HepG2 (cell line): ENCODE results near the gene POLR2M. TPM values are rescaled to one million over a fixed set of nuclear protein-coding genes. Genes with fewer than 3 reads are reported as not detected.

Experiments used
- ATAC-seq: fragments of 200-7000 bp; cut with Tn5 transposase; 3 replicates; pipeline ENCODE4 v1.9.1; 2020; ENCODE audit warnings: mild to moderate bottlenecking, moderate library complexity
- Bru-seq: library from RNA; stranded (reverse); fragments of 400-500 nt; gene quantifications from one replicate; lab custom pipeline; 2021; lab: Mats Ljungman, UMichigan
- BruChase-seq, 2 experiments: library from RNA; stranded (reverse); fragments of 400-500 nt; gene quantifications; one replicate each; lab custom pipeline; 2021; lab: Mats Ljungman, UMichigan
- BruUV-seq: library from RNA; stranded (reverse); fragments of 400-500 nt; replicated peaks from 2 replicates; lab custom pipeline; 2021; lab: Mats Ljungman, UMichigan
- CTCF ChIA-PET: fragments of 300-600 bp; formaldehyde crosslinking; extraction: SDS; loops from one replicate; lab custom pipeline; 2021; ENCODE audit warnings: low total read pairs, inconsistent platforms, low intra/inter-chr PET ratio; lab: Yijun Ruan, JAX
- POLR2A ChIA-PET: fragments of 350-600 bp; sonication (Branson Sonifier 250); formaldehyde crosslinking; loops from one replicate; lab custom pipeline; 2020; ENCODE audit warnings: antibody characterized with exemption, inconsistent platforms; lab: Yijun Ruan, JAX
- DNase-seq: peaks from one replicate; pipeline ENCODE4 v3.0.0-alpha.2; 2015; ENCODE audit warnings: low spot score
- FAIRE-seq: peaks from 3 replicates; lab custom pipeline; 2011; peaks lifted over from hg19 to GRCh38; lab: Jason Lieb, UNC
- H2AFZ ChIP-seq: one replicate; pipeline ENCODE4 v1.6.1; 2011; ENCODE audit warnings: low read length, inconsistent platforms
- H3K27ac ChIP-seq: fragments of 300-600 bp; 3 replicates; pipeline ENCODE4 v1.8.0; 2011; ENCODE audit warnings: mixed run types, mild to moderate bottlenecking, mixed read lengths, low read length, inconsistent platforms; ENCODE audit not compliant: insufficient read depth; ENCODE audit errors: extremely low read length
- H3K27me3 ChIP-seq, 2 experiments: fragments of 200-600 bp in 1 of 2; 2 replicates in 1 of 2; 3 replicates in 1 of 2; pipeline versions ENCODE4 v1.6.0 to v1.8.0; 2011; ENCODE audit warnings: low read length in 2 of 2, mild to moderate bottlenecking in 2 of 2, moderate library complexity in 2 of 2, inconsistent platforms in 1 of 2; ENCODE audit not compliant: insufficient read depth in 2 of 2, control insufficient read depth in 1 of 2
- H3K36me3 ChIP-seq, 2 experiments: fragments of 200-600 bp in 1 of 2; replicated peaks in 1 of 2; 2 replicates in 1 of 2; 3 replicates in 1 of 2; pipeline versions ENCODE4 v1.5.1 to v1.8.0; 2011; ENCODE audit warnings: low read length in 2 of 2, inconsistent platforms in 1 of 2; ENCODE audit not compliant: insufficient read depth in 2 of 2, control insufficient read depth in 1 of 2
- H3K4me1 ChIP-seq: 2 replicates; pipeline ENCODE4 v1.5.1; 2012; ENCODE audit warnings: low read length, inconsistent platforms; ENCODE audit not compliant: insufficient read depth
- H3K4me2 ChIP-seq: 2 replicates; pipeline ENCODE4 v1.6.0; 2011; ENCODE audit warnings: low read depth, low read length, inconsistent platforms
- H3K4me3 ChIP-seq, 3 experiments: fragments of 200-600 bp in 1 of 3; sonication (generic), shearing (Covaris generic) in 1 of 3; replicated peaks in 1 of 3; 2 replicates each; pipeline ENCODE4 v1.5.1; 2011 to 2016; ENCODE audit warnings: low read length in 3 of 3, inconsistent platforms in 2 of 3, low read depth in 2 of 3, mild to moderate bottlenecking in 2 of 3, control low read depth in 1 of 3, mixed read lengths in 1 of 3; ENCODE audit not compliant: insufficient read depth in 1 of 3
- H3K79me2 ChIP-seq: one replicate; pipeline ENCODE4 v1.6.1; 2011; ENCODE audit warnings: low read length, inconsistent platforms; ENCODE audit not compliant: insufficient read depth
- H3K9ac ChIP-seq: 2 replicates; pipeline ENCODE4 v1.6.0; 2011; ENCODE audit warnings: mild to moderate bottlenecking, low read depth, low read length, inconsistent platforms; ENCODE audit not compliant: insufficient read depth
- H3K9me3 ChIP-seq: 2 replicates; pipeline ENCODE4 v1.5.1; 2012; ENCODE audit warnings: mild to moderate bottlenecking, low read length
- H4K20me1 ChIP-seq: 2 replicates; pipeline ENCODE4 v1.6.0; 2011; ENCODE audit warnings: inconsistent platforms, mild to moderate bottlenecking, low read length, moderate library complexity; ENCODE audit not compliant: insufficient read depth
- MIXL1 ChIP-seq: IDR thresholded peaks from 2 replicates; pipeline ENCODE4 v1.6.1; 2016
- NR2F6 ChIP-seq, 2 experiments: IDR thresholded peaks; 2 replicates each; pipeline ENCODE4 v1.6.1; 2016; ENCODE audit warnings: antibody characterized with exemption in 1 of 2, mild to moderate bottlenecking in 1 of 2
- SMC3 ChIP-seq: IDR thresholded peaks from 2 replicates; pipeline ENCODE4 v1.6.1; 2011; ENCODE audit warnings: low read length, improper control_type of control experiment
- ZBTB21 ChIP-seq: sonication (generic); formaldehyde crosslinking; IDR thresholded peaks from 2 replicates; pipeline ENCODE4 v1.4.0; 2020; ENCODE audit warnings: missing genetic modification reagents
- ZFP82 ChIP-seq: sonication (generic); formaldehyde crosslinking; IDR thresholded peaks from 2 replicates; pipeline ENCODE4 v1.5.1; 2020; ENCODE audit warnings: mild to moderate bottlenecking, missing genetic modification reagents, borderline replicate concordance
- ZNF883 ChIP-seq: sonication (generic); formaldehyde crosslinking; IDR thresholded peaks from 2 replicates; pipeline ENCODE4 v1.5.1; 2020; ENCODE audit warnings: mild to moderate bottlenecking, missing genetic modification reagents; ENCODE audit errors: not compliant biosample characterization
- WGBS: methylation state at CpG from one replicate; pipeline ENCODE4 v1.1.6; 2017; ENCODE audit warnings: low lambda C conversion rate; 5-methylcytosine and 5-hydroxymethylcytosine counted together
- in situ Hi-C: cut with HindIII; loops from 2 replicates; pipeline ENCODE4 v1.10.0; 2017; ENCODE audit warnings: low pct_unique_long_range_greater_than_20kb; ENCODE audit not compliant: extremely low pct_ligation_motif_present
- intact Hi-C: fragments of 100-400 bp; cut with micrococcal nuclease; formaldehyde crosslinking; loops from one replicate; pipeline ENCODE4 v1.10.0; 2022; ENCODE audit not compliant: unreplicated experiment
- long read RNA-seq, 2 experiments: library from RNA in 1 of 2; library from polyadenylated mRNA in 1 of 2; stranded (forward) in 1 of 2; unstranded in 1 of 2; transcript quantifications; one replicate each; pipeline ENCODE4 v2.0.0, GENCODE V29; 2019 to 2022
- polyA minus RNA-seq, 3 experiments: library from RNA; depleted of rRNA, polyadenylated mRNA; stranded (reverse); fragments of >200 nt; gene quantifications; 2 replicates each; pipeline ENCODE4 v1.2.3, GENCODE V29; 2011; ENCODE audit warnings: low replicate concordance in 1 of 3
- polyA plus RNA-seq, 8 experiments: library from polyadenylated mRNA; depleted of rRNA in 3 of 8; stranded (reverse) in 7 of 8; unstranded in 1 of 8; fragments of >200 nt; fragmentation: Illumina TruSeq in 4 of 8; extraction: Trizol in 4 of 8; gene quantifications; 2 replicates each; pipeline versions ENCODE4 v1.2.1 to v1.2.3, GENCODE V29; 2011 to 2016; ENCODE audit warnings: low read depth in 4 of 8, missing spikeins in 1 of 8, mixed read lengths in 1 of 8; ENCODE audit not compliant: insufficient read depth in 1 of 8
- total RNA-seq, 5 experiments: library from RNA; depleted of rRNA; stranded (reverse); fragments of >200 nt; fragmentation: Illumina TruSeq; extraction: Trizol; gene quantifications; 2 replicates each; pipeline ENCODE4 v1.2.3, GENCODE V29; 2016; ENCODE audit warnings: low read depth in 1 of 5
- TF ChIP-seq, protein P1 (sequence below): sonication (generic); formaldehyde crosslinking; IDR thresholded peaks from 2 replicates; pipeline ENCODE4 v1.4.0; 2020; ENCODE audit warnings: missing genetic modification reagents
- TF ChIP-seq, protein P2 (sequence below): sonication (generic); formaldehyde crosslinking; IDR thresholded peaks from 2 replicates; pipeline ENCODE4; 2020; ENCODE audit warnings: missing genetic modification reagents, mild to moderate bottlenecking, borderline replicate concordance
- TF ChIP-seq, protein P3 (sequence below): IDR thresholded peaks from 2 replicates; pipeline ENCODE4 v1.6.1; 2016; ENCODE audit warnings: mild to moderate bottlenecking, missing biosample characterization, missing genetic modification reagents

Gene POLR2M
- 48.5 and 61.8 TPM in 2 replicates for total RNA-seq (2016; rRNA removed; fragmentation: Illumina TruSeq; extraction: Trizol)
- total RNA-seq (2016; cell fraction: cytosol; rRNA removed; fragmentation: Illumina TruSeq; extraction: Trizol; ENCODE audit: low read depth), result 4.0 and 5.4 TPM in 2 replicates
- total RNA-seq (2016; cell fraction: insoluble cytoplasmic fraction; rRNA removed; fragmentation: Illumina TruSeq; extraction: Trizol), result 39.5 and 65.0 TPM in 2 replicates
- total RNA-seq (2016; cell fraction: membrane; rRNA removed; fragmentation: Illumina TruSeq; extraction: Trizol), result 21.6 and 23.1 TPM in 2 replicates
- total RNA-seq (2016; cell fraction: nucleus; rRNA removed; fragmentation: Illumina TruSeq; extraction: Trizol), result 23.3 and 26.3 TPM in 2 replicates
- 24.4 and 25.9 TPM in 2 replicates for polyA plus RNA-seq (2011; rRNA removed)
- 23.8 and 62.0 TPM in 2 replicates for polyA plus RNA-seq (2011; cell fraction: cytosol; rRNA removed)
- 43.6 and 62.6 TPM in 2 replicates for polyA plus RNA-seq (2011; cell fraction: nucleus; rRNA removed)
- polyA plus RNA-seq (2012), result 14.3 and 21.4 TPM in 2 replicates
- 2.4 and 3.3 TPM in 2 replicates for polyA plus RNA-seq (2016; cell fraction: cytosol; fragmentation: Illumina TruSeq; extraction: Trizol; ENCODE audit: low read depth)
- 41.3 and 47.7 TPM in 2 replicates for polyA plus RNA-seq (2016; cell fraction: insoluble cytoplasmic fraction; fragmentation: Illumina TruSeq; extraction: Trizol; ENCODE audit: low read depth)
- polyA plus RNA-seq (2016; cell fraction: membrane; fragmentation: Illumina TruSeq; extraction: Trizol; ENCODE audit: low read depth), result 10.0 and 11.0 TPM in 2 replicates
- 14.2 and 15.8 TPM in 2 replicates for polyA plus RNA-seq (2016; cell fraction: nucleus; fragmentation: Illumina TruSeq; extraction: Trizol; ENCODE audit: insufficient read depth, low read depth)
- polyA minus RNA-seq (2011; rRNA and poly(A)+ RNA removed; ENCODE audit: low replicate concordance), result 38.9 and 73.5 TPM in 2 replicates
- 20.3 and 42.4 TPM in 2 replicates for polyA minus RNA-seq (2011; cell fraction: cytosol; rRNA and poly(A)+ RNA removed)
- polyA minus RNA-seq (2011; cell fraction: nucleus; rRNA and poly(A)+ RNA removed), result 14.2 and 21.1 TPM in 2 replicates
- percentile 90 among the genes with signal in this experiment for Bru-seq, nascent RNA
- BruChase-seq, experiment 1, labeled RNA remaining after a 6-hour chase, result percentile 97 among the genes with signal in this experiment
- BruChase-seq, experiment 2, labeled RNA remaining after a 2-hour chase, result percentile 93 among the genes with signal in this experiment
- long read RNA-seq, experiment 1, full-length matches to known transcripts, result 24 of 26 reads
- long read RNA-seq, experiment 1, partial matches to known transcripts, result 0 of 26 reads
- long read RNA-seq, experiment 1, other reads (novel, unspliced or antisense), result 2 of 26 reads
- long read RNA-seq, experiment 2, full-length matches to known transcripts, result 9 of 41 reads
- long read RNA-seq, experiment 2, partial matches to known transcripts, result 1 of 41 reads
- long read RNA-seq, experiment 2, other reads (novel, unspliced or antisense), result 31 of 41 reads

DNA sequence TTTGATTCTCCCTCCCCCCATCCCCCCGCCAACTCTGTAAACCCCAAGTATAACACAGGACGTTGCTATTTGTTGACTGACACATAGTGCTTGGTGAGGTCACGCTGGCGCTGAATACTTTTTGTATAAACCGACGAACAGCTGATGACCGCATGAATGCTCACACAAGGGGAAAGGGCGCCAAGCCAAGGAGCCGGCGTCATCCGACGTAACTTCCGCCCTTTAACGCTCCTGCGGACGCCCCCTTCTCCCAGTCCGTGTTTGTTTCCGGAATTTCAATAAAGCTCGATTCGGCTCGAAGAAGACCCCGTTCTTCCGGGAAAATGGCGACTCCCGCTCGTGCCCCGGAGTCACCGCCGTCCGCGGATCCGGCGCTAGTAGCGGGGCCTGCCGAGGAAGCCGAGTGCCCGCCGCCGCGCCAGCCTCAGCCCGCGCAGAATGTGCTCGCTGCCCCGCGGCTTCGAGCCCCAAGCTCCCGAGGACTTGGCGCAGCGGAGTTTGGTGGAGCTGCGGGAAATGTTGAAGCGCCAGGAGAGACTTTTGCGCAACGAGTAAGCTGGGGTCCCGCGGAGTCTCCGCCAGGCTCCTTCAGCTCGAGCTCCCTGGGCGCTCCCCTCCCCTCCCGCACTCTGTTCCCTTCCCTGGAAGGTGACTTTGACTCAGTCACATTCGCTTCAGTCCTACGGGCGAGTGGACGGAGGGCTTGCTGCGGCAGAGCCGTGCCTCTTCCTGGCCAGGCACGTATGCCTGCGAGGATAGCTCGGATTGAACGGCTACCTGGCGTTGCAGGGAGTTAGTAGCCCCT, at the start of gene POLR2M:
Gene POLR2M, plus strand, starts transcription at position 310 of the 805 bp plus-strand sequence. Its CDS starts 129 bp downstream, at position 439.
- Histone ChIP-seq H3K9ac (peak within 1 kb of the TSS; percentile 88), H3K27me3 (peaks cover 0 to 17% of the 10 kb centered on the region in 2 experiments; a peak in 3 of 5 replicates), H3K36me3 (peaks cover 5 to 25% of the 10 kb centered on the region in 2 experiments), H3K9me3 (peaks cover 5% of the 10 kb centered on the region; the same call in 1 of the 2 replicates), H3K27ac (peak within 1 kb of the TSS; percentile 79), H3K79me2 (peaks cover 17% of the 10 kb centered on the region), H3K4me2 (peak within 1 kb of the TSS; percentile 82), H3K4me3 (peak within 1 kb of the TSS; percentile 80 to 95 (median 86)), H2AFZ (peak within 1 kb of the TSS; percentile 71), H4K20me1 (no peaks in the 10 kb centered on the region), H3K4me1 (peaks cover 17% of the 10 kb centered on the region)
- TSS peak; percentile 80 for BruUV-seq
- CTCF ChIA-PET, result no interaction called here
- POLR2A ChIA-PET, result interaction anchor here (0.7 to 1.2 kb wide), 4 partner anchors 15 to 147 kb away, joined by 3 read pairs; no protein-coding TSS in a partner anchor
- in situ Hi-C loops (no loop called here), intact Hi-C loops (no loop called here)
- FAIRE-seq (peak; percentile 82), DNase-seq (peak; percentile 84), ATAC-seq (peak; percentile 93)
- 12% methylated on average over 42 of the region's 70 CpGs for WGBS
- no peak for TF ChIP-seq NR2F6 (IDR thresholded peaks at IDR 0.05)
- 0 out of 2 replicates have a peak, but pooled peaks have one; percentile 11 for TF ChIP-seq NR2F6 (CRISPR knock-in tag; IDR thresholded peaks at IDR 0.05)
- peak; percentile 11; the same call in 1 of the 2 replicates for TF ChIP-seq ZFP82
- TF ChIP-seq, protein P1, sequence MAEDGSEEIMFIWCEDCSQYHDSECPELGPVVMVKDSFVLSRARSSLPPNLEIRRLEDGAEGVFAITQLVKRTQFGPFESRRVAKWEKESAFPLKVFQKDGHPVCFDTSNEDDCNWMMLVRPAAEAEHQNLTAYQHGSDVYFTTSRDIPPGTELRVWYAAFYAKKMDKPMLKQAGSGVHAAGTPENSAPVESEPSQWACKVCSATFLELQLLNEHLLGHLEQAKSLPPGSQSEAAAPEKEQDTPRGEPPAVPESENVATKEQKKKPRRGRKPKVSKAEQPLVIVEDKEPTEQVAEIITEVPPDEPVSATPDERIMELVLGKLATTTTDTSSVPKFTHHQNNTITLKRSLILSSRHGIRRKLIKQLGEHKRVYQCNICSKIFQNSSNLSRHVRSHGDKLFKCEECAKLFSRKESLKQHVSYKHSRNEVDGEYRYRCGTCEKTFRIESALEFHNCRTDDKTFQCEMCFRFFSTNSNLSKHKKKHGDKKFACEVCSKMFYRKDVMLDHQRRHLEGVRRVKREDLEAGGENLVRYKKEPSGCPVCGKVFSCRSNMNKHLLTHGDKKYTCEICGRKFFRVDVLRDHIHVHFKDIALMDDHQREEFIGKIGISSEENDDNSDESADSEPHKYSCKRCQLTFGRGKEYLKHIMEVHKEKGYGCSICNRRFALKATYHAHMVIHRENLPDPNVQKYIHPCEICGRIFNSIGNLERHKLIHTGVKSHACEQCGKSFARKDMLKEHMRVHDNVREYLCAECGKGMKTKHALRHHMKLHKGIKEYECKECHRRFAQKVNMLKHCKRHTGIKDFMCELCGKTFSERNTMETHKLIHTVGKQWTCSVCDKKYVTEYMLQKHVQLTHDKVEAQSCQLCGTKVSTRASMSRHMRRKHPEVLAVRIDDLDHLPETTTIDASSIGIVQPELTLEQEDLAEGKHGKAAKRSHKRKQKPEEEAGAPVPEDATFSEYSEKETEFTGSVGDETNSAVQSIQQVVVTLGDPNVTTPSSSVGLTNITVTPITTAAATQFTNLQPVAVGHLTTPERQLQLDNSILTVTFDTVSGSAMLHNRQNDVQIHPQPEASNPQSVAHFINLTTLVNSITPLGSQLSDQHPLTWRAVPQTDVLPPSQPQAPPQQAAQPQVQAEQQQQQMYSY, result 0 out of 2 replicates have a peak, but pooled peaks have one; percentile 56
- peak; percentile 90; the same call in 1 of the 2 replicates for TF ChIP-seq ZBTB21 (CRISPR knock-in tag)
- TF ChIP-seq, protein P2, sequence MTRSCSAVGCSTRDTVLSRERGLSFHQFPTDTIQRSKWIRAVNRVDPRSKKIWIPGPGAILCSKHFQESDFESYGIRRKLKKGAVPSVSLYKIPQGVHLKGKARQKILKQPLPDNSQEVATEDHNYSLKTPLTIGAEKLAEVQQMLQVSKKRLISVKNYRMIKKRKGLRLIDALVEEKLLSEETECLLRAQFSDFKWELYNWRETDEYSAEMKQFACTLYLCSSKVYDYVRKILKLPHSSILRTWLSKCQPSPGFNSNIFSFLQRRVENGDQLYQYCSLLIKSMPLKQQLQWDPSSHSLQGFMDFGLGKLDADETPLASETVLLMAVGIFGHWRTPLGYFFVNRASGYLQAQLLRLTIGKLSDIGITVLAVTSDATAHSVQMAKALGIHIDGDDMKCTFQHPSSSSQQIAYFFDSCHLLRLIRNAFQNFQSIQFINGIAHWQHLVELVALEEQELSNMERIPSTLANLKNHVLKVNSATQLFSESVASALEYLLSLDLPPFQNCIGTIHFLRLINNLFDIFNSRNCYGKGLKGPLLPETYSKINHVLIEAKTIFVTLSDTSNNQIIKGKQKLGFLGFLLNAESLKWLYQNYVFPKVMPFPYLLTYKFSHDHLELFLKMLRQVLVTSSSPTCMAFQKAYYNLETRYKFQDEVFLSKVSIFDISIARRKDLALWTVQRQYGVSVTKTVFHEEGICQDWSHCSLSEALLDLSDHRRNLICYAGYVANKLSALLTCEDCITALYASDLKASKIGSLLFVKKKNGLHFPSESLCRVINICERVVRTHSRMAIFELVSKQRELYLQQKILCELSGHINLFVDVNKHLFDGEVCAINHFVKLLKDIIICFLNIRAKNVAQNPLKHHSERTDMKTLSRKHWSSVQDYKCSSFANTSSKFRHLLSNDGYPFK (CRISPR knock-in tag), result peak; percentile 89
- peak; percentile 74 for TF ChIP-seq ZNF883 (CRISPR knock-in tag)
- TF ChIP-seq, protein P3, sequence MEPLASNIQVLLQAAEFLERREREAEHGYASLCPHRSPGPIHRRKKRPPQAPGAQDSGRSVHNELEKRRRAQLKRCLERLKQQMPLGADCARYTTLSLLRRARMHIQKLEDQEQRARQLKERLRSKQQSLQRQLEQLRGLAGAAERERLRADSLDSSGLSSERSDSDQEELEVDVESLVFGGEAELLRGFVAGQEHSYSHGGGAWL (CRISPR knock-in tag), result 0 out of 2 replicates have a peak, but pooled peaks have one; percentile 57
- peak; percentile 56; the same call in 1 of the 2 replicates for TF ChIP-seq MIXL1 (CRISPR knock-in tag)
- TF ChIP-seq SMC3, result no peak
